Measurements from ENCODE around the gene DIP2B.

GRCh38 chr12:50523772-50524171, 19.0 kb downstream of the DIP2B start:
- TF ChIP-seq CTCF (IDR thresholded peaks at IDR 0.05): no peak
- TF ChIP-seq EZH2 (IDR thresholded peaks at IDR 0.05): no peak

Measured in neural progenitor cell (in vitro differentiated cells).